Measurements from ENCODE around the gene SPIN3.
"Not testable (repeated sequence)": the region's sequence is repeated elsewhere in the genome, so short reads cannot be mapped to it uniquely, and the experiment has no call there.

Gene SPIN3

DNA sequence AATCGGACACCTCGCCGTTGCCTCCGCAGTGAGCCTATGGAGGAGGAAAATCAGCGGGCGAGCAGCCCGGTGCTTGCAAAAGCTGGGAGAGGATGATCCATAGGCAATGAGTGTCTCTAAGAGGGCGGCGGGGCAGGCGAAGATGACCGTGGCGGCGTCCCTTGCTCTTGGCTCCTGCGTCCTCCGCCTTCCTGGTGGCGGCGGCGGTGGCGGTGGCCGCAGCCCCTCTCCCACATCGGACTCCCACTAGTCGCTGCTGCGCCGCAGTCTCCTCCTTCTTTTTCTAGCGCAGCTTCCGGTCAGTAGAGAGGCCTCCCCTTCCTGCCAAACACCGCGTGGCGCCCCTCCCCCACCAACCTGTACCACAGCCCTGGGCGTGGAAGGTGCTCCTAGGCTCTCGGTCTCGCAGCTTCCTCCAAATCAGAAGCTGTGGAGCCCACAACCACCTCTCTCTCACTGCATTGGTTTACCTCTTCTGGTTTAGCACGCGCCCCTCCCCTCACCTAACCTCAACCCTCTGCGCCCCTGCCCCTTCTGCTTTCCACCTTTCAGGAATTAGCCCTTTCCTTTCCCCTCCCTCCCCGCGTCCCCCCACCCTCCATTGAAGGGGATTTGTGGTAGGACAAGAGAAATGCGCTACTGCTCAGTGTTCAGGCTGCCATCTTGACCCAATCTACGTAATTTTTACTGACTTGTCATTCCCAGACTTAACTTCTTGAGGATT lies at the start of gene SPIN3:
SPIN3 (minus strand) TSS at position 271 of the 724 bp plus-strand sequence. CDS start 594 bp downstream, outside the sequence.
- Histone ChIP-seq H3K27ac (ENCODE audit: low read length) (peak within 1 kb of the TSS; percentile 84), H3K27me3 (ENCODE audit: control insufficient read depth, insufficient read depth, low read length) (no peaks in the 10 kb centered on the region), H3K4me3 (ENCODE audit: low read length) (peak within 1 kb of the TSS; percentile 67), H3K36me3 (ENCODE audit: control insufficient read depth, low read depth, low read length) (peaks cover 18% of the 10 kb centered on the region), H3K9me3 (ENCODE audit: control insufficient read depth, low read depth, low read length) (peaks cover 10% of the 10 kb centered on the region), H3K4me1 (ENCODE audit: control insufficient read depth, low read depth, low read length) (peaks cover 5% of the 10 kb centered on the region), H3K9ac (ENCODE audit: low read length) (peak within 1 kb of the TSS; percentile 67)

DNA sequence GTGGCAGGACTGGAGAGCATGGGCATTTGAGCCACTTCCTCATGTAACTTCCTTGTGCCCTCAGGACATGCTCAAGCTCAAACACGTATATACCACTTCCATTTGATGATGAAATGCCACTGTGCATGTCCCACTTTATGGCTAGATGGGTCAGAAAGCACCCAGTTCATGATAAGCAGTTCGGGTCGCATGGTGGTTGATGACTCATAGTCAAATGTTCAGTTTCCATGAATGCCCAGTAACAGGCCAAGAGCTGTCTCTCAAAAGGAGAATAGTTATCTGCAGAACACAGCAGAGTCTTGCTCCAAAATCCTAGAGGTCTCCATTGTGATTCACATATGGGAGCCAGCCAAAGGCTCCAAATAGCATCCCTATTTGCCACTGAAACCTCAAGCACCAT lies 48.9 kb upstream of the SPIN3 start:
- no peaks in the 10 kb centered on the region for H3K36me3 ChIP-seq (ENCODE audit: control insufficient read depth, low read depth, low read length)
- no peaks in the 10 kb centered on the region for H3K4me1 ChIP-seq (ENCODE audit: control insufficient read depth, low read depth, low read length)
- H3K4me3 ChIP-seq (ENCODE audit: low read length), result no peak overlapping the region
- H3K9ac ChIP-seq (ENCODE audit: low read length), result no peak overlapping the region
- no peak overlapping the region for H3K27ac ChIP-seq (ENCODE audit: low read length)
- H3K27me3 ChIP-seq (ENCODE audit: control insufficient read depth, insufficient read depth, low read length), result no peaks in the 10 kb centered on the region
- peaks cover 27% of the 10 kb centered on the region for H3K9me3 ChIP-seq (ENCODE audit: control insufficient read depth, low read depth, low read length)

DNA sequence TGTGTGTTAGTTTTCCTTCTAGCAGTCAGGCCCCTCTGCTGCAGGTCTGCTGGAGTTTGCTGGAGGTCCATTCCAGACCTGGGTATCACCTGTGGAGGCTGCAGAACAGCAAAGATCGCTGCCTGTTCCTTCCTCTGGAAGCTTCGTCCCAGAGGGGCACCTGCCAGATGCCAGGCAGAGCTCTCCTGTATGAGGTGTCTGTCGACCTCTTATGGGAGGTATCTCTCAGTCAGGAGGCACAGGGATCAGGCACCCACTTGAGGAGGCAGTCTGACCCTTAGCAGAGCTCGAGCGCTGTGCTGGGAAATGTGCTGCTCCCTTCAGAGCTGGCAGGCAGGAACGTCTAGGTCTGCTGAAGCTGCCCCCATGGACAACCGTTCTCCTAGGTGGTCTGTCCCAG lies 41.9 kb upstream of the SPIN3 start:
- not testable (repeated sequence) for H3K27me3 ChIP-seq (ENCODE audit: control insufficient read depth, insufficient read depth, low read length); H3K36me3 ChIP-seq (ENCODE audit: control insufficient read depth, low read depth, low read length)
- H3K9me3 ChIP-seq (ENCODE audit: control insufficient read depth, low read depth, low read length), result peaks cover 10% of the 10 kb centered on the region

DNA sequence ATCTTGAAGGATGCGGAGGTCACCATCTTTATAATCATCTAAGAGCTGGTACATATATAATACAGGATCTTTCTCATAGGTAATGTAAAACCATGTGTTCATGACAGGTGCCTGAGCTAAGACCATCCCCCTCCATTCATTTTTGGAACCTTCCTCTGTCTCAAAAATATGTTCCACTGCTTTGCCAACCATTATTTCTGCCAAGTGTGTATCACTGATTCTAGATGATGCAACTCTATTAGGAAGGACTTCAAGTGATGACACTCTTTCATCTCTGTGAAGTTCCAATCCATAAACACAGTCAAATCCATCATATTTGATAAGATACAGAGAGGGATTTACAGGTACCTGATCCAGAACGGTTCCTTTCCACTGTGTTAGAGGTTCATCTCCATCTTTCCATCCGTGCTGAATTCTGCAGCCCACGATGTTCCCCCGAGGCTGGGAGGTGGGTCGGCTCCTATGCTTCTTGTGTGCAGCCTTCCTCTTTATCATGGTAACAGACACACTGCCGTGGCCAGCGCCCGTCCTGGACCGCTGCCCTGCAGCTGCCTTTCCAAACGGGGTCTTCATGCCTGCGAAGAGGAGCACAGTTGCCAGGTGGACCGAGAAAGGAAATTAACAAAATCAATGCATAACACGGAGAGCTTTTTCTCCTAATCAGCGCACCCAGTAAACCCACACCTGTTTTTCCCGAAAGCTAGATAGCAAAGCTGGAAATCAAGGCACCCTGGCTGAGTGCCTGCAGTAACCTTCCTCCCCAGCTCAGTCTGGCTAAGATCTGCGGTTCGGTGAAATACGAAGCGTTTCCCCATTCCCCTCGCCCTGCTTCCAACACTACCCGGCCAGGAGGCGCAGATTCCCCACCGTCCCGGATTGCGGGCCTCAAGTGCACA lies 718 bp downstream of the SPIN3 start:
- Histone ChIP-seq H3K9ac (ENCODE audit: low read length) (peak overlapping the region; percentile 67), H3K4me3 (ENCODE audit: low read length) (peak overlapping the region; percentile 67), H3K9me3 (ENCODE audit: control insufficient read depth, low read depth, low read length) (peaks cover 15% of the 10 kb centered on the region), H3K4me1 (ENCODE audit: control insufficient read depth, low read depth, low read length) (peaks cover 5% of the 10 kb centered on the region), H3K27me3 (ENCODE audit: control insufficient read depth, insufficient read depth, low read length) (no peaks in the 10 kb centered on the region), H3K36me3 (ENCODE audit: control insufficient read depth, low read depth, low read length) (peaks cover 22% of the 10 kb centered on the region), H3K27ac (ENCODE audit: low read length) (no peak overlapping the region)

More for the DNA sequence above, 41.9 kb upstream of the SPIN3 start:
- H3K27ac ChIP-seq (ENCODE audit: low read length); H3K4me1 ChIP-seq (ENCODE audit: control insufficient read depth, low read depth, low read length); H3K9ac ChIP-seq (ENCODE audit: low read length); H3K4me3 ChIP-seq (ENCODE audit: low read length): not testable (repeated sequence)

DNA sequence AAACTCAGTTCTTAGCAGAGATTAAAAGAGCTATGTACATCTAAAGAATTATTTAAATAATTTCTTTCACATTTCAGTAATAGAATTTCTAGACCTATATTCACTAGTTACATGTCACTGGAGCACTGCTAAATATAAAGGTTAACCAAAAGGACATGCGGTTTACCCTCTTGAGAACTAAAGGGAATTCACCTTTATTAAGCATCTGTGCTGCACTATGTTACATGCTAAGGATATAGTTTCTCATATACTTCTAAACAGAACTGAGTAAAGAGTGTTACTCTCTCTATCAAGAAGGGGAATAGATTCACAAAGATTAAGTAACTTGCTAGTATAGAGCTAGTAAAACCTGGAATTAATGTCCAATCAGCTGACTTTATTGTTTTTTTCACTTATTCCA lies 7.6 kb downstream of the SPIN3 start:
- H3K9ac ChIP-seq (ENCODE audit: low read length), result no peak overlapping the region
- H3K27me3 ChIP-seq (ENCODE audit: control insufficient read depth, insufficient read depth, low read length), result no peaks in the 10 kb centered on the region
- H3K9me3 ChIP-seq (ENCODE audit: control insufficient read depth, low read depth, low read length), result peaks cover 12% of the 10 kb centered on the region
- no peak overlapping the region for H3K4me3 ChIP-seq (ENCODE audit: low read length)
- no peak overlapping the region for H3K27ac ChIP-seq (ENCODE audit: low read length)
- H3K4me1 ChIP-seq (ENCODE audit: control insufficient read depth, low read depth, low read length), result no peaks in the 10 kb centered on the region
- H3K36me3 ChIP-seq (ENCODE audit: control insufficient read depth, low read depth, low read length), result peaks cover 41% of the 10 kb centered on the region

DNA sequence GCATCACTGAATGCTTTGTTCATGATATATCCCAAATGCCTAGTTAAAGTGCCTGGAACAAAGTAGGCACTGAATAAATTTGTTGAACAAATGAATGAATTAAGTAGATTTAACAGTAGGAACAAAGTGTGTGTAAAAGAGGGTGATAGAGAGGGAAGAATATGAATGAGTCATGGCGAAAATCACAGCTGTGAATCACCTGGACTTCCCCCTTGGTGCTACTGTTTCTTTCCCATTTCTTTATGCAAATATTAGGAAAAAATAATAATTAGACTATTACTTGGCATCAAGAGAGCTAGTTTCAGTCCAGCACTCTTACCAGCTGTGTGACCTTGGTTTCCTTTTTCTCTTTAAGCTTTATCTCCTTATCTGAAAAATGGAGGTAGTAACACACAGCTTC lies 9.2 kb downstream of the SPIN3 start:
- H3K27me3 ChIP-seq (ENCODE audit: control insufficient read depth, insufficient read depth, low read length), result no peaks in the 10 kb centered on the region
- H3K4me1 ChIP-seq (ENCODE audit: control insufficient read depth, low read depth, low read length), result no peaks in the 10 kb centered on the region
- H3K9me3 ChIP-seq (ENCODE audit: control insufficient read depth, low read depth, low read length), result peaks cover 7% of the 10 kb centered on the region
- no peak overlapping the region for H3K4me3 ChIP-seq (ENCODE audit: low read length)
- H3K9ac ChIP-seq (ENCODE audit: low read length), result no peak overlapping the region
- H3K27ac ChIP-seq (ENCODE audit: low read length), result no peak overlapping the region
- H3K36me3 ChIP-seq (ENCODE audit: control insufficient read depth, low read depth, low read length), result peaks cover 42% of the 10 kb centered on the region

DNA sequence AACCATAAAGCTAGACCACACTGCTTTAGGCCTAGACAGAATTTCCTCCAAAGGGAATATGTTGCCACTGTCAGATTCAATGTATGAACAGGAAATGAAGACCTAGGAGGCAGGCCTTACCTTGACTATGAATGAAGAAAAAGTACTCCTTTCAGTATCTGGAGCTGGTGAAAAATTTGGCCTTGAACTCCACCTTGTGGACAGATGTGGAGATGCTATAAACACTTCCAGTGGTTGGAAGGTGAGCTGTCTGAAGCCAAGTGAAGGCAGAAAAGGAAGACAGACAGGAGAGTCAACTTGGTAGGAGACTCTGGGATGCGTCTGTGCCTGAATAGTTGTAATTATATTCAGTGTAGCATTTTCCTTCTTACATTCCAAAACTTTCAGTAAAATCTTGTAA lies 17.2 kb downstream of the SPIN3 start:
- Histone ChIP-seq H3K27ac (ENCODE audit: low read length) (no peak overlapping the region), H3K27me3 (ENCODE audit: control insufficient read depth, insufficient read depth, low read length) (no peaks in the 10 kb centered on the region), H3K9ac (ENCODE audit: low read length) (no peak overlapping the region), H3K4me1 (ENCODE audit: control insufficient read depth, low read depth, low read length) (no peaks in the 10 kb centered on the region), H3K4me3 (ENCODE audit: low read length) (no peak overlapping the region), H3K9me3 (ENCODE audit: control insufficient read depth, low read depth, low read length) (peaks cover 11% of the 10 kb centered on the region), H3K36me3 (ENCODE audit: control insufficient read depth, low read depth, low read length) (peaks cover 51% of the 10 kb centered on the region)

DNA sequence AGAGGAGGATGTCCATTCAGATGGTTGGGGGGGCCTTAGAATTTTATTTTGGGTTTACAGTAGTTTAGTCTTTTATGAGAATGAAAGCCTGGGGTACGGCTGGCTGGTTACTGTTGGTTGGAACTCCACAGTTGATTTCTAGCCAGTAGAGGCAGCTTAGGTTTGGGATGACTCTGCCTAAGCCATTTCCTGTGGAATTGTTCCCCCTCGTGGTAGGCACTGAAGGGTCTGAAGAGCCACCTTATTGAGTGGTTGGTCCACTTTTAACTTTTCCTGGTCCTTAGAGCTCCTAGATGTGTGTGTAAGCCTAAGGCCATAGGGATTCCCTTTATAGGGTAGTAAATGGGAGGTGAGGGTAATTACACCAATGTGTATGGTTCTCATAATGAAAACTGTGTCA lies 19.7 kb downstream of the SPIN3 start:
- Histone ChIP-seq H3K4me1 (ENCODE audit: control insufficient read depth, low read depth, low read length) (no peaks in the 10 kb centered on the region), H3K27me3 (ENCODE audit: control insufficient read depth, insufficient read depth, low read length) (no peaks in the 10 kb centered on the region), H3K9ac (ENCODE audit: low read length) (no peak overlapping the region), H3K27ac (ENCODE audit: low read length) (no peak overlapping the region), H3K9me3 (ENCODE audit: control insufficient read depth, low read depth, low read length) (peaks cover 11% of the 10 kb centered on the region), H3K36me3 (ENCODE audit: control insufficient read depth, low read depth, low read length) (peaks cover 32% of the 10 kb centered on the region), H3K4me3 (ENCODE audit: low read length) (no peak overlapping the region)

DNA sequence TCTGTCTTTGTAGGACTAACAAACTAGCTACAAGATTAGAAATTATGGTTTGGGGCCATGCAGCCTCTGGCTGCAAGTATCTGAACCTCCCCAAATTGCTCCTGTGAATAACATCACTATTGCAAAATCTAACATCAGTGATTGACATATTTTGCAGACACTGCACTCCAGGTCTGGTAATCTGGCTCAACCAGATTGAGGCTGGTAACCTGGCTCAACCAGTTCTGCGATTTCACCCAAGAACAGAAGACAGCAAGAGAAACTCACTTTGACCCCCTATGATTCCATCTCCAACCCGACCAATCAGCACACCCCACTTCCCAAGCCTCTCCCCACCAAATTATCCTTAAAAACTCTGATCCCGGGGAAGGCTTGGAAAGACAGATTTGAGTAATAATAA lies 20.9 kb downstream of the SPIN3 start:
- H3K9ac ChIP-seq (ENCODE audit: low read length), result no peak overlapping the region
- no peak overlapping the region for H3K4me3 ChIP-seq (ENCODE audit: low read length)
- peaks cover 11% of the 10 kb centered on the region for H3K9me3 ChIP-seq (ENCODE audit: control insufficient read depth, low read depth, low read length)
- H3K36me3 ChIP-seq (ENCODE audit: control insufficient read depth, low read depth, low read length), result peaks cover 26% of the 10 kb centered on the region
- no peak overlapping the region for H3K27ac ChIP-seq (ENCODE audit: low read length)
- H3K4me1 ChIP-seq (ENCODE audit: control insufficient read depth, low read depth, low read length), result no peaks in the 10 kb centered on the region
- no peaks in the 10 kb centered on the region for H3K27me3 ChIP-seq (ENCODE audit: control insufficient read depth, insufficient read depth, low read length)

DNA sequence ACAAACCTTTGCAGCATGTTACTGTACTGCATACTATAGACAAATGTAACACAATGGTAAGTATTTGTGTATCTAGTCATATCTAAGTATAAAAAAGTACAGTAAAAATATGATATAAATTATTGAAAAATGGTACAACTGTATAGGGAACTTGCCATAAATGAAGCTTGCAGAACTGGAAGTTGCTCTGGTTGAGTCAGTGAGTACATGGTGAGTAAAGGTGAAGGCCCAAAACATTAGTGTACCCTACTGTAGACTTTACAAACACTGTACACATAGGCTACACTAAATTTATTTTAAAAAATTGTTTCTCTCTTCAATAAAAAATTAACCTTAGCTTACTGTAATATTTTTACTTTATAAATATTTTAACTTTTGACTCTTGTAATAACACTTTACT lies 25.8 kb downstream of the SPIN3 start:
- Histone ChIP-seq H3K4me1 (ENCODE audit: control insufficient read depth, low read depth, low read length) (no peaks in the 10 kb centered on the region), H3K36me3 (ENCODE audit: control insufficient read depth, low read depth, low read length) (no peaks in the 10 kb centered on the region), H3K9ac (ENCODE audit: low read length) (no peak overlapping the region), H3K9me3 (ENCODE audit: control insufficient read depth, low read depth, low read length) (peaks cover 22% of the 10 kb centered on the region), H3K27me3 (ENCODE audit: control insufficient read depth, insufficient read depth, low read length) (no peaks in the 10 kb centered on the region), H3K27ac (ENCODE audit: low read length) (no peak overlapping the region), H3K4me3 (ENCODE audit: low read length) (no peak overlapping the region)

DNA sequence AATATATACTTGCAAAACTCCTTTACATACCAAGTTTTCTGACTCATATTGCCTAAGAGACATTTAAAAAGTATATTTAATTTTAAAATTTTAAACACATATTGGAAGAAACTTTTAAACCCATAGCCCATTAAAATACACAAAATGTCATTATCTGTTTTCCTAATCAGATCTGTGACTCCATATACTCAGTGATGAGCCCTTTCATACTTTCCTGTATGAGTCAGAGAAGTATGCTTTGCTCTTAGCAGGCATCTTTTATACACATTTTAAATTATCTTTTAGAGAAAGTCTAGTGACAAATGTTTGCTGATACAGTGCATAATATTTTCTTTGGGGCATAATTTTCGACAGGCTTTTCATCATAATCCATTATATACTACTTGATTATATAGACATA lies 26.4 kb downstream of the SPIN3 start:
- peaks cover 20% of the 10 kb centered on the region for H3K9me3 ChIP-seq (ENCODE audit: control insufficient read depth, low read depth, low read length)
- no peaks in the 10 kb centered on the region for H3K36me3 ChIP-seq (ENCODE audit: control insufficient read depth, low read depth, low read length)
- no peaks in the 10 kb centered on the region for H3K27me3 ChIP-seq (ENCODE audit: control insufficient read depth, insufficient read depth, low read length)
- no peak overlapping the region for H3K9ac ChIP-seq (ENCODE audit: low read length)
- H3K4me1 ChIP-seq (ENCODE audit: control insufficient read depth, low read depth, low read length), result no peaks in the 10 kb centered on the region
- no peak overlapping the region for H3K4me3 ChIP-seq (ENCODE audit: low read length)
- no peak overlapping the region for H3K27ac ChIP-seq (ENCODE audit: low read length)
